RWPE2 (cell line): ENCODE results near the gene TCEA2.

ENCODE experiments used
- ATAC-seq: fragments of 200-7000 bp; cut with Tn5 transposase; 3 replicates; pipeline ENCODE4 v1.9.1; 2021; ENCODE audit warnings: low read depth
- DNase-seq: peaks from one replicate; pipeline ENCODE4 v3.0.0-alpha.2; 2020; ENCODE audit warnings: low spot score
- H3K27ac ChIP-seq: fragments of 450-650 bp; 2 replicates; pipeline ENCODE4 v1.5.1; 2017; ENCODE audit warnings: mild to moderate bottlenecking; ENCODE audit not compliant: poor library complexity, severe bottlenecking
- H3K27me3 ChIP-seq: fragments of 250-450 bp; sonication (Bioruptor Pico); 2 replicates; pipeline ENCODE4 v1.5.1; 2021; ENCODE audit warnings: mild to moderate bottlenecking, moderate library complexity; ENCODE audit not compliant: insufficient read depth, poor library complexity, severe bottlenecking
- H3K36me3 ChIP-seq: fragments of 250-450 bp; sonication (Bioruptor Pico); 2 replicates; pipeline ENCODE4 v1.5.1; 2020; ENCODE audit warnings: low read depth, mild to moderate bottlenecking, moderate library complexity
- H3K4me1 ChIP-seq: fragments of 250-450 bp; sonication (Bioruptor Pico); 2 replicates; pipeline ENCODE4 v1.5.1; 2021; ENCODE audit warnings: mild to moderate bottlenecking, moderate library complexity; ENCODE audit not compliant: insufficient read depth, poor library complexity, severe bottlenecking
- H3K4me3 ChIP-seq: fragments of 250-450 bp; sonication (Bioruptor Pico); 2 replicates; pipeline ENCODE4 v1.5.1; 2021; ENCODE audit warnings: mild to moderate bottlenecking, moderate library complexity; ENCODE audit not compliant: severe bottlenecking
- H3K9me3 ChIP-seq: fragments of 250-450 bp; sonication (Bioruptor Pico); 2 replicates; pipeline ENCODE4 v1.5.1; 2021; ENCODE audit warnings: mild to moderate bottlenecking, moderate library complexity; ENCODE audit not compliant: severe bottlenecking
- CTCF ChIP-seq: fragments of 450-650 bp; IDR thresholded peaks from one replicate; pipeline ENCODE4 v1.5.1; 2017; ENCODE audit warnings: mild to moderate bottlenecking, moderate library complexity; ENCODE audit not compliant: poor library complexity, severe bottlenecking

The TCEA2 gene

GRCh38 chr20:64082820-64083377, 19.9 kb downstream of the TCEA2 start:
- Histone ChIP-seq H3K4me1 (peaks cover 10% of the 10 kb centered on the region), H3K27me3 (peaks cover 20% of the 10 kb centered on the region), H3K4me3 (peak overlapping the region; percentile 37), H3K36me3 (no peaks in the 10 kb centered on the region), H3K27ac (no peak overlapping the region), H3K9me3 (no peaks in the 10 kb centered on the region)
- ATAC-seq (no peak), DNase-seq (no peak)
- no peak for TF ChIP-seq CTCF

GRCh38 chr20:64083378-64083803, 20.4 kb downstream of the TCEA2 start:
- H3K9me3 ChIP-seq, result no peaks in the 10 kb centered on the region
- TF ChIP-seq CTCF, result peak; percentile 100
- H3K4me3 ChIP-seq, result peak overlapping the region; percentile 37
- H3K27me3 ChIP-seq, result peaks cover 20% of the 10 kb centered on the region
- H3K27ac ChIP-seq, result no peak overlapping the region
- peaks cover 6% of the 10 kb centered on the region for H3K4me1 ChIP-seq
- ATAC-seq (peak; percentile 58), DNase-seq (no peak)
- H3K36me3 ChIP-seq, result no peaks in the 10 kb centered on the region

DNA sequence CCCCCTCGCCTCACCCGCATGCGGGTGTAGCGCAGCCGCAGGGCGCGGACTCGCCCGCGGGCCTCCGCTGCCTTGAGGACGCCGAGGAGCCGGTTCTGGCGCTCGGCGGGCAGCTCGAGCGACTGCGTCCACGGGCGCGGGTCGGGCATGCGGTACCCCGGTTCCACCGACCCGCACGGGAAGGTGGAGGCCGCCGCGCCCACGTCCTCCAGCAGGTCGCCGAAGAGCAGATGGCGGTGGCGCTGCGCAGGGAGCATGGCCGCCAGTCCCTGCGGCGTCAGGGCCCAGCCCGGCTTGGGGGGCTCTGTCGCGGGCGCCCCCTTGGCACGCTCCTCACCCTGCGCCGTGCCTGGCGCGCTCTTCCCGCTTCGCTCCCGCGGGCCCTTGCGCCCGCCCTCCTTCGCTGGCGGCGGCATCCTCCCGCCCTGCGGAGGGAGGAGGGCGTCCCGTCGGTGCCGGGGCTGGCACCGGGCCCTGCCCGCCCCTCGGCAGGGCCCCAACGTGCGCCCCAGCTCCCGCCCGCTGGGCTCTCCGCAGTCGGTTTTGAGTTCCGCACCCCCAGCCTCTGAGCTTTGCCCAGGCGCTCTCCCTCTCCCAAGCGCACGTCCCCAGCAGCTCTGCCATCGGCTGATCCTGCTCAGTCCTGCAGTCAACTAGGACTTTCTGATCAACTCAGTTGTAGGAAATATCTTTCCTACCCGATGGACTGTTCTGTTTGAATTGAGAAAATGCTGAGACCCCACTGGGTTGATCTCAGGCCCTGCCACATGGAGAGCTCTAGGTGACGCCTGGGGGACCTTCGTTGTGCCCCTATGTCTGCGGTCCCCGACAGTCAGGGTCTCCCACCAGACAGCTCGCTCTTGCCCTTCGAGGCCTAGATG, 21.0 kb downstream of the TCEA2 start, which contains the start of gene LKAAEAR1:
TSS of gene LKAAEAR1 (minus strand) at position 595 of the 881 bp plus-strand sequence. CDS start at position 416, 179 bp downstream.
- no peaks in the 10 kb centered on the region for H3K4me1 ChIP-seq

DNA sequence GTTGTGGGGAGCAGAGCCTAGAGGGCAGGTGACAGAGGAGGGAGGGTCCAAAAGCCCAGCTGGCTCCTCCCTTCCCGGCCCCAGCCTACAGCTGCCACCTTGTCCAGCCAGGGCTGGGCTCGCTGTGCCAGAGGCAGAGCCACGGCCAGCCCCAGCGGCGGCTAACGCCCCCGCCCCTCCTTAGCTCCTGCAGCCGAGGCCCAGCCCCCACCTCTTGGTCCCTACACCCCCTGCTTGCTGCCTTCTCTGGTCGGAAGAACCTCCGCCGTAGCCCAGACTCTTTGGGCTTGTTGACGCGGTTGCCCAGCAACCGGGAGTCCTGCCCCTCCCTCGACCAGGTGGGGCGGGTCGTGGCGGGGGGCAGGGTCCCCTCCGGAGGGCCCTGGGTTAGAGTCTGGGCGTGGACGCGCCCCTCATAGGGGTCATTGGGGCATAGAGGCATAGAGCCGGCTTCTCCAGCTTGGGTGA, 21.7 kb downstream of the TCEA2 start:
- no peak for DNase-seq
- Histone ChIP-seq H3K36me3 (no peaks in the 10 kb centered on the region), H3K4me1 (no peaks in the 10 kb centered on the region), H3K27ac (no peak overlapping the region), H3K27me3 (peaks cover 20% of the 10 kb centered on the region), H3K4me3 (no peak overlapping the region), H3K9me3 (no peaks in the 10 kb centered on the region)
- no peak for TF ChIP-seq CTCF
- ATAC-seq, result no peak

More for the DNA sequence above, 21.0 kb downstream of the TCEA2 start, which contains the start of gene LKAAEAR1:
- Histone ChIP-seq H3K27ac (no peak within 1 kb of the TSS), H3K27me3 (peaks cover 20% of the 10 kb centered on the region), H3K36me3 (no peaks in the 10 kb centered on the region), H3K9me3 (no peaks in the 10 kb centered on the region), H3K4me3 (peak within 1 kb of the TSS; percentile 37)
- peak; percentile 93 for TF ChIP-seq CTCF
- no peak for DNase-seq
- ATAC-seq, result peak; percentile 1
